Panc1 (cell line): ENCODE data around the gene GAPVD1.

Source experiments
- POLR2AphosphoS5 ChIP-seq: IDR thresholded peaks from 2 replicates; pipeline ENCODE4 v1.6.1; 2012; ENCODE audit warnings: mild to moderate bottlenecking, low read depth, low read length, moderate library complexity
- TCF7L2 ChIP-seq: IDR thresholded peaks from 2 replicates; pipeline ENCODE4 v1.6.1; 2011; ENCODE audit warnings: mild to moderate bottlenecking, low read depth, low read length, inconsistent platforms
- TF ChIP-seq, protein P1 (sequence below): fragments of 450-650 bp; IDR thresholded peaks from 2 replicates; pipeline ENCODE4 v1.5.1; 2017; ENCODE audit warnings: mild to moderate bottlenecking
- TF ChIP-seq, protein P2 (sequence below), 2 experiments: IDR thresholded peaks; 2 replicates each; pipeline ENCODE4 v1.6.1; 2011 to 2012; ENCODE audit warnings: low read depth in 2 of 2, control low read depth in 1 of 2, low read length in 1 of 2, mild to moderate bottlenecking in 1 of 2, moderate library complexity in 1 of 2; ENCODE audit not compliant: insufficient read depth in 1 of 2

- TF ChIP-seq, protein P1, sequence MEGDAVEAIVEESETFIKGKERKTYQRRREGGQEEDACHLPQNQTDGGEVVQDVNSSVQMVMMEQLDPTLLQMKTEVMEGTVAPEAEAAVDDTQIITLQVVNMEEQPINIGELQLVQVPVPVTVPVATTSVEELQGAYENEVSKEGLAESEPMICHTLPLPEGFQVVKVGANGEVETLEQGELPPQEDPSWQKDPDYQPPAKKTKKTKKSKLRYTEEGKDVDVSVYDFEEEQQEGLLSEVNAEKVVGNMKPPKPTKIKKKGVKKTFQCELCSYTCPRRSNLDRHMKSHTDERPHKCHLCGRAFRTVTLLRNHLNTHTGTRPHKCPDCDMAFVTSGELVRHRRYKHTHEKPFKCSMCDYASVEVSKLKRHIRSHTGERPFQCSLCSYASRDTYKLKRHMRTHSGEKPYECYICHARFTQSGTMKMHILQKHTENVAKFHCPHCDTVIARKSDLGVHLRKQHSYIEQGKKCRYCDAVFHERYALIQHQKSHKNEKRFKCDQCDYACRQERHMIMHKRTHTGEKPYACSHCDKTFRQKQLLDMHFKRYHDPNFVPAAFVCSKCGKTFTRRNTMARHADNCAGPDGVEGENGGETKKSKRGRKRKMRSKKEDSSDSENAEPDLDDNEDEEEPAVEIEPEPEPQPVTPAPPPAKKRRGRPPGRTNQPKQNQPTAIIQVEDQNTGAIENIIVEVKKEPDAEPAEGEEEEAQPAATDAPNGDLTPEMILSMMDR: no peak
- TF ChIP-seq, protein P2, sequence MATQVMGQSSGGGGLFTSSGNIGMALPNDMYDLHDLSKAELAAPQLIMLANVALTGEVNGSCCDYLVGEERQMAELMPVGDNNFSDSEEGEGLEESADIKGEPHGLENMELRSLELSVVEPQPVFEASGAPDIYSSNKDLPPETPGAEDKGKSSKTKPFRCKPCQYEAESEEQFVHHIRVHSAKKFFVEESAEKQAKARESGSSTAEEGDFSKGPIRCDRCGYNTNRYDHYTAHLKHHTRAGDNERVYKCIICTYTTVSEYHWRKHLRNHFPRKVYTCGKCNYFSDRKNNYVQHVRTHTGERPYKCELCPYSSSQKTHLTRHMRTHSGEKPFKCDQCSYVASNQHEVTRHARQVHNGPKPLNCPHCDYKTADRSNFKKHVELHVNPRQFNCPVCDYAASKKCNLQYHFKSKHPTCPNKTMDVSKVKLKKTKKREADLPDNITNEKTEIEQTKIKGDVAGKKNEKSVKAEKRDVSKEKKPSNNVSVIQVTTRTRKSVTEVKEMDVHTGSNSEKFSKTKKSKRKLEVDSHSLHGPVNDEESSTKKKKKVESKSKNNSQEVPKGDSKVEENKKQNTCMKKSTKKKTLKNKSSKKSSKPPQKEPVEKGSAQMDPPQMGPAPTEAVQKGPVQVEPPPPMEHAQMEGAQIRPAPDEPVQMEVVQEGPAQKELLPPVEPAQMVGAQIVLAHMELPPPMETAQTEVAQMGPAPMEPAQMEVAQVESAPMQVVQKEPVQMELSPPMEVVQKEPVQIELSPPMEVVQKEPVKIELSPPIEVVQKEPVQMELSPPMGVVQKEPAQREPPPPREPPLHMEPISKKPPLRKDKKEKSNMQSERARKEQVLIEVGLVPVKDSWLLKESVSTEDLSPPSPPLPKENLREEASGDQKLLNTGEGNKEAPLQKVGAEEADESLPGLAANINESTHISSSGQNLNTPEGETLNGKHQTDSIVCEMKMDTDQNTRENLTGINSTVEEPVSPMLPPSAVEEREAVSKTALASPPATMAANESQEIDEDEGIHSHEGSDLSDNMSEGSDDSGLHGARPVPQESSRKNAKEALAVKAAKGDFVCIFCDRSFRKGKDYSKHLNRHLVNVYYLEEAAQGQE (IDR thresholded peaks at IDR 0.05; ENCODE audit: insufficient read depth in 1 of 2, low read depth in 2 of 2, low read length in 1 of 2): no peak
- TF ChIP-seq TCF7L2 (no peak), POLR2AphosphoS5 (no peak)
Measured at GRCh38 chr9:125415583-125416460, 154.2 kb downstream of the GAPVD1 start.
